HepG2 (cell line): ENCODE results near the gene MFAP2. TPM values are rescaled to one million over a fixed set of nuclear protein-coding genes. Genes with fewer than 3 reads are reported as not detected.

Experiments used
- ATAC-seq: fragments of 200-7000 bp; cut with Tn5 transposase; 3 replicates; pipeline ENCODE4 v1.9.1; 2020; ENCODE audit warnings: mild to moderate bottlenecking, moderate library complexity
- BruUV-seq: library from RNA; stranded (reverse); fragments of 400-500 nt; replicated peaks from 2 replicates; lab custom pipeline; 2021; lab: Mats Ljungman, UMichigan
- CTCF ChIA-PET: fragments of 300-600 bp; formaldehyde crosslinking; extraction: SDS; loops from one replicate; lab custom pipeline; 2021; ENCODE audit warnings: low total read pairs, inconsistent platforms, low intra/inter-chr PET ratio; lab: Yijun Ruan, JAX
- POLR2A ChIA-PET: fragments of 350-600 bp; sonication (Branson Sonifier 250); formaldehyde crosslinking; loops from one replicate; lab custom pipeline; 2020; ENCODE audit warnings: antibody characterized with exemption, inconsistent platforms; lab: Yijun Ruan, JAX
- DNase-seq: peaks from one replicate; pipeline ENCODE4 v3.0.0-alpha.2; 2015; ENCODE audit warnings: low spot score
- FAIRE-seq: peaks from 3 replicates; lab custom pipeline; 2011; peaks lifted over from hg19 to GRCh38; lab: Jason Lieb, UNC
- H2AFZ ChIP-seq: one replicate; pipeline ENCODE4 v1.6.1; 2011; ENCODE audit warnings: low read length, inconsistent platforms
- H3K27ac ChIP-seq: fragments of 300-600 bp; 3 replicates; pipeline ENCODE4 v1.8.0; 2011; ENCODE audit warnings: mixed run types, mild to moderate bottlenecking, mixed read lengths, low read length, inconsistent platforms; ENCODE audit not compliant: insufficient read depth; ENCODE audit errors: extremely low read length
- H3K27me3 ChIP-seq, 2 experiments: fragments of 200-600 bp in 1 of 2; 2 replicates in 1 of 2; 3 replicates in 1 of 2; pipeline versions ENCODE4 v1.6.0 to v1.8.0; 2011; ENCODE audit warnings: low read length in 2 of 2, mild to moderate bottlenecking in 2 of 2, moderate library complexity in 2 of 2, inconsistent platforms in 1 of 2; ENCODE audit not compliant: insufficient read depth in 2 of 2, control insufficient read depth in 1 of 2
- H3K36me3 ChIP-seq, 2 experiments: fragments of 200-600 bp in 1 of 2; replicated peaks in 1 of 2; 2 replicates in 1 of 2; 3 replicates in 1 of 2; pipeline versions ENCODE4 v1.5.1 to v1.8.0; 2011; ENCODE audit warnings: low read length in 2 of 2, inconsistent platforms in 1 of 2; ENCODE audit not compliant: insufficient read depth in 2 of 2, control insufficient read depth in 1 of 2
- H3K4me1 ChIP-seq: 2 replicates; pipeline ENCODE4 v1.5.1; 2012; ENCODE audit warnings: low read length, inconsistent platforms; ENCODE audit not compliant: insufficient read depth
- H3K4me2 ChIP-seq: 2 replicates; pipeline ENCODE4 v1.6.0; 2011; ENCODE audit warnings: low read depth, low read length, inconsistent platforms
- H3K4me3 ChIP-seq, 3 experiments: fragments of 200-600 bp in 1 of 3; sonication (generic), shearing (Covaris generic) in 1 of 3; replicated peaks in 1 of 3; 2 replicates each; pipeline ENCODE4 v1.5.1; 2011 to 2016; ENCODE audit warnings: low read length in 3 of 3, inconsistent platforms in 2 of 3, low read depth in 2 of 3, mild to moderate bottlenecking in 2 of 3, control low read depth in 1 of 3, mixed read lengths in 1 of 3; ENCODE audit not compliant: insufficient read depth in 1 of 3
- H3K79me2 ChIP-seq: one replicate; pipeline ENCODE4 v1.6.1; 2011; ENCODE audit warnings: low read length, inconsistent platforms; ENCODE audit not compliant: insufficient read depth
- H3K9ac ChIP-seq: 2 replicates; pipeline ENCODE4 v1.6.0; 2011; ENCODE audit warnings: mild to moderate bottlenecking, low read depth, low read length, inconsistent platforms; ENCODE audit not compliant: insufficient read depth
- H3K9me3 ChIP-seq: 2 replicates; pipeline ENCODE4 v1.5.1; 2012; ENCODE audit warnings: mild to moderate bottlenecking, low read length
- H4K20me1 ChIP-seq: 2 replicates; pipeline ENCODE4 v1.6.0; 2011; ENCODE audit warnings: inconsistent platforms, mild to moderate bottlenecking, low read length, moderate library complexity; ENCODE audit not compliant: insufficient read depth
- CHCHD3 ChIP-seq: sonication (generic); formaldehyde crosslinking; IDR thresholded peaks from 2 replicates; pipeline ENCODE4 v1.8.0; 2022; ENCODE audit warnings: mild to moderate bottlenecking, missing genetic modification reagents, moderate library complexity
- MIER2 ChIP-seq: IDR thresholded peaks from 2 replicates; pipeline ENCODE4 v1.6.1; 2016; ENCODE audit warnings: missing biosample characterization, missing genetic modification reagents
- MYC ChIP-seq: sonication (generic); formaldehyde crosslinking; IDR thresholded peaks from 2 replicates; pipeline ENCODE4 v1.9.0; 2021; ENCODE audit warnings: missing genetic modification reagents, borderline replicate concordance
- PAXIP1 ChIP-seq: sonication (generic); formaldehyde crosslinking; conservative IDR thresholded peaks from 2 replicates; pipeline ENCODE4 v1.4.0; 2020; ENCODE audit warnings: mild to moderate bottlenecking, missing genetic modification reagents, moderate library complexity
- SPEN ChIP-seq: sonication (generic); formaldehyde crosslinking; IDR thresholded peaks from 2 replicates; pipeline ENCODE4 v1.5.1; 2020; ENCODE audit warnings: low read depth, mild to moderate bottlenecking, missing genetic modification reagents
- TFDP2 ChIP-seq: sonication (generic); formaldehyde crosslinking; IDR thresholded peaks from 2 replicates; pipeline ENCODE4 v1.4.0; 2020; ENCODE audit warnings: missing genetic modification reagents
- TP53 ChIP-seq: sonication (generic); formaldehyde crosslinking; conservative IDR thresholded peaks from 2 replicates; pipeline ENCODE4 v1.4.0; 2020; ENCODE audit warnings: missing genetic modification reagents
- ZNF18 ChIP-seq: sonication (generic); formaldehyde crosslinking; IDR thresholded peaks from 2 replicates; pipeline ENCODE4 v1.8.0; 2022; ENCODE audit warnings: mild to moderate bottlenecking, missing genetic modification reagents; ENCODE audit not compliant: insufficient replicate concordance
- ZNF180 ChIP-seq: sonication (generic); formaldehyde crosslinking; IDR thresholded peaks from 2 replicates; pipeline ENCODE4 v1.4.0; 2020; ENCODE audit warnings: low read depth, missing genetic modification reagents, borderline replicate concordance
- ZNF350 ChIP-seq: sonication (generic); formaldehyde crosslinking; IDR thresholded peaks from 2 replicates; pipeline ENCODE4 v1.4.0; 2020; ENCODE audit warnings: mild to moderate bottlenecking, low read depth, missing genetic modification reagents, borderline replicate concordance
- ZNF678 ChIP-seq: sonication (generic); formaldehyde crosslinking; IDR thresholded peaks from 2 replicates; pipeline ENCODE4 v1.4.0; 2020; ENCODE audit warnings: mild to moderate bottlenecking, missing genetic modification reagents
- ZNF710 ChIP-seq: sonication (generic); formaldehyde crosslinking; IDR thresholded peaks from 2 replicates; pipeline ENCODE4 v1.5.0; 2020; ENCODE audit warnings: mild to moderate bottlenecking, missing genetic modification reagents, borderline replicate concordance
- ZNF740 ChIP-seq: sonication (generic); formaldehyde crosslinking; IDR thresholded peaks from 2 replicates; pipeline ENCODE4 v1.4.0; 2020; ENCODE audit warnings: missing genetic modification reagents
- WGBS: methylation state at CpG from one replicate; pipeline ENCODE4 v1.1.6; 2017; ENCODE audit warnings: low lambda C conversion rate; 5-methylcytosine and 5-hydroxymethylcytosine counted together
- in situ Hi-C: cut with HindIII; loops from 2 replicates; pipeline ENCODE4 v1.10.0; 2017; ENCODE audit warnings: low pct_unique_long_range_greater_than_20kb; ENCODE audit not compliant: extremely low pct_ligation_motif_present
- intact Hi-C: fragments of 100-400 bp; cut with micrococcal nuclease; formaldehyde crosslinking; loops from one replicate; pipeline ENCODE4 v1.10.0; 2022; ENCODE audit not compliant: unreplicated experiment
- polyA plus RNA-seq, 8 experiments: library from polyadenylated mRNA; depleted of rRNA in 3 of 8; stranded (reverse) in 7 of 8; unstranded in 1 of 8; fragments of >200 nt; fragmentation: Illumina TruSeq in 4 of 8; extraction: Trizol in 4 of 8; gene quantifications; 2 replicates each; pipeline versions ENCODE4 v1.2.1 to v1.2.3, GENCODE V29; 2011 to 2016; ENCODE audit warnings: low read depth in 4 of 8, missing spikeins in 1 of 8, mixed read lengths in 1 of 8; ENCODE audit not compliant: insufficient read depth in 1 of 8
- total RNA-seq, 5 experiments: library from RNA; depleted of rRNA; stranded (reverse); fragments of >200 nt; fragmentation: Illumina TruSeq; extraction: Trizol; gene quantifications; 2 replicates each; pipeline ENCODE4 v1.2.3, GENCODE V29; 2016; ENCODE audit warnings: low read depth in 1 of 5

MFAP2 gene
- total and polyA plus RNA-seq, 2 of the 13 experiments (the other 11 are each of a cell fraction or from before 2014, with no cell fraction given): 1.1 to 1.4 TPM

- in situ Hi-C loops: no loop called here
- WGBS: 96% methylated on average over 3 of the region's 3 CpGs
- H3K4me1 ChIP-seq: no peaks in the 10 kb centered on the region
- no peaks in the 10 kb centered on the region for H3K9me3 ChIP-seq
- TF ChIP-seq MIER2 (CRISPR knock-in tag) (no peak), MYC (CRISPR knock-in tag) (no peak), PAXIP1 (CRISPR knock-in tag) (no peak), ZNF180 (no peak), TFDP2 (CRISPR knock-in tag) (no peak), CHCHD3 (CRISPR knock-in tag) (no peak), TP53 (no peak), ZNF350 (CRISPR knock-in tag) (no peak), ZNF710 (no peak), ZNF740 (CRISPR knock-in tag) (no peak), ZNF18 (CRISPR knock-in tag) (no peak), SPEN (CRISPR knock-in tag) (no peak), ZNF678 (CRISPR knock-in tag) (no peak)
- no peaks in the 10 kb centered on the region for H3K27me3 ChIP-seq
- no peaks in the 10 kb centered on the region for H3K79me2 ChIP-seq
- no peak for ATAC-seq
- no peak for FAIRE-seq
- ChIA-PET CTCF (no interaction called here), POLR2A (no interaction called here)
- peaks cover 43 to 74% of the 10 kb centered on the region in 2 experiments; a peak in 4 of 5 replicates for H3K36me3 ChIP-seq
- H3K4me2 ChIP-seq: no peak overlapping the region
- no TSS peak for BruUV-seq
- intact Hi-C loops: no loop called here
- no peak overlapping the region for H3K4me3 ChIP-seq
- no peak overlapping the region for H3K9ac ChIP-seq
- no peak for DNase-seq
- no peak overlapping the region for H3K27ac ChIP-seq
- H4K20me1 ChIP-seq: no peaks in the 10 kb centered on the region
- no peak overlapping the region for H2AFZ ChIP-seq
Measured at GRCh38 chr1:17023573-17023972, 43.2 kb upstream of the MFAP2 start.
